Mesenchymal stem cell (in vitro differentiated cells and primary cell): ENCODE results near the gene SEMA5B.

Experiments used
- DNase-seq: peaks from one replicate; pipeline ENCODE4 v3.0.0-alpha.2; 2013
- H2AFZ ChIP-seq: one replicate; pipeline ENCODE4 v1.6.1; 2013; ENCODE audit warnings: low read depth, mild to moderate bottlenecking, control low read depth, inconsistent platforms, low read length, moderate library complexity
- H2AK5ac ChIP-seq: 2 replicates; pipeline ENCODE4 v1.6.1; 2013; ENCODE audit warnings: low read length, moderate library complexity, mild to moderate bottlenecking, inconsistent platforms; ENCODE audit not compliant: severe bottlenecking
- H2BK120ac ChIP-seq: one replicate; pipeline ENCODE4 v1.6.1; 2013; ENCODE audit warnings: low read depth, mild to moderate bottlenecking, inconsistent platforms, low read length, moderate library complexity
- H2BK12ac ChIP-seq, 2 experiments: one replicate each; pipeline ENCODE4 v1.6.1; 2013; ENCODE audit warnings: inconsistent platforms in 2 of 2, low read length in 2 of 2, mild to moderate bottlenecking in 2 of 2, moderate library complexity in 2 of 2, control low read depth in 1 of 2
- H2BK15ac ChIP-seq: one replicate; pipeline ENCODE4 v1.6.1; 2013; ENCODE audit warnings: mild to moderate bottlenecking, low read depth, inconsistent platforms; ENCODE audit not compliant: poor library complexity, severe bottlenecking
- H2BK5ac ChIP-seq: 2 replicates; pipeline ENCODE4 v1.6.1; 2013; ENCODE audit warnings: low read depth, mild to moderate bottlenecking, low read length, control low read depth, inconsistent platforms; ENCODE audit not compliant: poor library complexity, severe bottlenecking
- H3K14ac ChIP-seq, 2 experiments: one replicate each; pipeline ENCODE4 v1.6.1; 2013; ENCODE audit warnings: inconsistent platforms in 2 of 2, low read length in 2 of 2, control low read depth in 1 of 2, mild to moderate bottlenecking in 1 of 2, moderate library complexity in 1 of 2
- H3K18ac ChIP-seq, 2 experiments: one replicate each; pipeline ENCODE4 v1.6.1; 2013; ENCODE audit warnings: inconsistent platforms in 2 of 2, low read length in 2 of 2, control low read depth in 1 of 2, low read depth in 1 of 2, mild to moderate bottlenecking in 1 of 2
- H3K23ac ChIP-seq, 2 experiments: one replicate each; pipeline ENCODE4 v1.6.1; 2013; ENCODE audit warnings: inconsistent platforms in 2 of 2, low read length in 2 of 2, mild to moderate bottlenecking in 2 of 2, moderate library complexity in 2 of 2, control low read depth in 1 of 2
- H3K27ac ChIP-seq: 2 replicates; pipeline ENCODE4 v1.5.1; 2013; ENCODE audit warnings: mild to moderate bottlenecking, moderate library complexity, low read length, control low read depth, inconsistent platforms; ENCODE audit not compliant: poor library complexity, severe bottlenecking
- H3K27me3 ChIP-seq, 2 experiments: 2 replicates each; pipeline versions ENCODE4 v1.6.1 to v1.7.0; 2013; ENCODE audit warnings: low read length in 2 of 2, mild to moderate bottlenecking in 2 of 2, moderate library complexity in 2 of 2, control low read depth in 1 of 2, inconsistent platforms in 1 of 2; ENCODE audit not compliant: control insufficient read depth in 1 of 2, insufficient read depth in 1 of 2
- H3K36me3 ChIP-seq, 2 experiments: 2 replicates each; pipeline versions ENCODE4 v1.6.1 to v1.7.0; 2013; ENCODE audit warnings: low read length in 2 of 2, control low read depth in 1 of 2, inconsistent platforms in 1 of 2, low read depth in 1 of 2, mild to moderate bottlenecking in 1 of 2; ENCODE audit not compliant: insufficient read depth in 2 of 2, control insufficient read depth in 1 of 2
- H3K4ac ChIP-seq, 2 experiments: one replicate each; pipeline ENCODE4 v1.6.1; 2013; ENCODE audit warnings: inconsistent platforms in 2 of 2, low read length in 2 of 2, mild to moderate bottlenecking in 2 of 2, moderate library complexity in 2 of 2, control low read depth in 1 of 2, low read depth in 1 of 2
- H3K4me1 ChIP-seq: 2 replicates; pipeline ENCODE4 v1.6.1; 2013; ENCODE audit warnings: low read depth, low read length, control low read depth; ENCODE audit not compliant: control insufficient read depth, insufficient read depth
- H3K4me2 ChIP-seq: 2 replicates; pipeline ENCODE4 v1.6.1; 2013; ENCODE audit warnings: low read length, mild to moderate bottlenecking, inconsistent platforms; ENCODE audit not compliant: poor library complexity, severe bottlenecking
- H3K4me3 ChIP-seq, 2 experiments: 2 replicates each; pipeline versions ENCODE4 v1.5.1 to v1.7.0; 2013; ENCODE audit warnings: low read length in 2 of 2, mild to moderate bottlenecking in 2 of 2, control low read depth in 1 of 2, low read depth in 1 of 2; ENCODE audit not compliant: insufficient read depth in 1 of 2
- H3K79me1 ChIP-seq: replicated peaks from 2 replicates; pipeline ENCODE4 v1.6.1; 2013; ENCODE audit warnings: mild to moderate bottlenecking, control low read depth, low read length, inconsistent platforms; ENCODE audit not compliant: poor library complexity, severe bottlenecking
- H3K9ac ChIP-seq: 2 replicates; pipeline ENCODE4 v1.7.0; 2013; ENCODE audit warnings: mild to moderate bottlenecking, low read length, moderate library complexity
- H3K9me3 ChIP-seq: 2 replicates; pipeline ENCODE4 v1.7.0; 2013; ENCODE audit warnings: mild to moderate bottlenecking, low read length; ENCODE audit not compliant: control insufficient read depth
- H4K8ac ChIP-seq: one replicate; pipeline ENCODE4 v1.6.1; 2013; ENCODE audit warnings: inconsistent platforms, mild to moderate bottlenecking, low read length, moderate library complexity
- H4K91ac ChIP-seq: one replicate; pipeline ENCODE4 v1.6.1; 2013; ENCODE audit warnings: mild to moderate bottlenecking, low read length, inconsistent platforms
- WGBS: methylation state at CpG from one replicate; pipeline ENCODE4 v1.1.7; 2013; ENCODE audit warnings: mixed read lengths; 5-methylcytosine and 5-hydroxymethylcytosine counted together

SEMA5B gene

GRCh38 chr3:122996038-122996580 is 31.5 kb downstream of the SEMA5B start:
- no peak for DNase-seq
- Histone ChIP-seq H3K27me3 (peaks cover 92 to 94% of the 10 kb centered on the region in 2 experiments), H2BK15ac (no peak overlapping the region), H3K9me3 (no peaks in the 10 kb centered on the region), H3K4me2 (no peak overlapping the region), H2BK12ac (no peak overlapping the region), H4K8ac (no peak overlapping the region), H2BK120ac (no peak overlapping the region), H3K23ac (no peak overlapping the region), H2AK5ac (no peak overlapping the region), H4K91ac (no peak overlapping the region), H3K14ac (no peak overlapping the region), H3K4ac (no peak overlapping the region), H3K18ac (no peak overlapping the region), H2BK5ac (no peak overlapping the region), H3K79me1 (no peaks in the 10 kb centered on the region), H3K9ac (no peak overlapping the region), H2AFZ (no peak overlapping the region), H3K4me3 (no peak overlapping the region), H3K27ac (no peak overlapping the region), H3K36me3 (no peaks in the 10 kb centered on the region), H3K4me1 (no peaks in the 10 kb centered on the region)
- WGBS: 78% methylated on average over 14 of the region's 14 CpGs

GRCh38 chr3:122994954-122995353 is 32.6 kb downstream of the SEMA5B start:
- Histone ChIP-seq H3K23ac (no peak overlapping the region), H3K36me3 (no peaks in the 10 kb centered on the region), H2BK15ac (no peak overlapping the region), H3K14ac (no peak overlapping the region), H3K4me1 (no peaks in the 10 kb centered on the region), H4K8ac (no peak overlapping the region), H2AK5ac (no peak overlapping the region), H3K4me2 (no peak overlapping the region), H3K18ac (no peak overlapping the region), H3K27me3 (peaks cover 92 to 94% of the 10 kb centered on the region in 2 experiments), H3K4me3 (no peak overlapping the region), H3K27ac (no peak overlapping the region), H4K91ac (no peak overlapping the region), H2BK5ac (no peak overlapping the region), H3K9me3 (no peaks in the 10 kb centered on the region), H3K4ac (no peak overlapping the region), H2BK12ac (no peak overlapping the region), H3K79me1 (no peaks in the 10 kb centered on the region), H2AFZ (no peak overlapping the region), H3K9ac (no peak overlapping the region), H2BK120ac (no peak overlapping the region)
- no peak for DNase-seq
- WGBS: 76% methylated on average over 3 of the region's 3 CpGs

- Histone ChIP-seq H3K36me3 (no peaks in the 10 kb centered on the region), H3K18ac (no peak overlapping the region), H3K23ac (no peak overlapping the region), H3K9me3 (no peaks in the 10 kb centered on the region), H3K27me3 (peaks cover 98 to 100% of the 10 kb centered on the region in 2 experiments), H2AK5ac (no peak overlapping the region), H2BK5ac (no peak overlapping the region), H4K8ac (no peak overlapping the region), H3K14ac (no peak overlapping the region), H2AFZ (no peak overlapping the region), H3K4me3 (no peak overlapping the region), H3K4me1 (no peaks in the 10 kb centered on the region), H2BK120ac (no peak overlapping the region), H3K79me1 (no peaks in the 10 kb centered on the region), H4K91ac (no peak overlapping the region), H3K9ac (no peak overlapping the region), H3K27ac (no peak overlapping the region), H3K4ac (no peak overlapping the region), H3K4me2 (no peak overlapping the region), H2BK15ac (no peak overlapping the region), H2BK12ac (no peak overlapping the region)
- WGBS: 59% methylated on average over 16 of the region's 18 CpGs
- no peak for DNase-seq
These were observed 34.2 kb downstream of the SEMA5B start for GRCh38 chr3:122993124-122993978.

- Histone ChIP-seq H2AK5ac (no peak overlapping the region), H3K9ac (no peak overlapping the region), H4K8ac (no peak overlapping the region), H3K27ac (no peak overlapping the region), H3K9me3 (no peaks in the 10 kb centered on the region), H3K4me3 (no peak overlapping the region), H3K36me3 (no peaks in the 10 kb centered on the region), H3K4me2 (no peak overlapping the region), H2AFZ (no peak overlapping the region), H2BK12ac (no peak overlapping the region), H3K79me1 (no peaks in the 10 kb centered on the region), H2BK15ac (no peak overlapping the region), H3K14ac (peak overlapping the region in 1 of 2 experiments; percentile 2), H3K27me3 (peaks cover 100% of the 10 kb centered on the region in 2 experiments), H3K4me1 (no peaks in the 10 kb centered on the region), H2BK120ac (no peak overlapping the region), H3K18ac (no peak overlapping the region), H2BK5ac (no peak overlapping the region), H4K91ac (no peak overlapping the region), H3K23ac (no peak overlapping the region), H3K4ac (no peak overlapping the region)
- DNase-seq: no peak
- WGBS: 87% methylated on average over 9 of the region's 9 CpGs
These were observed 34.9 kb downstream of the SEMA5B start for GRCh38 chr3:122992676-122993075.
